Activated CD8-positive, alpha-beta T cell treated with anti-CD3 and anti-CD28 coated beads, Interleukin-2, amount 10 ng/mL, durations not matched to agents 7 days and 5 days (primary cell): ENCODE measurements around the gene APOC3. TPM values are rescaled to one million over a fixed set of nuclear protein-coding genes. Genes with fewer than 3 reads are reported as not detected.
"Not testable (repeated sequence)": the region's sequence is repeated elsewhere in the genome, so short reads cannot be mapped to it uniquely, and the experiment has no call there.

Source experiments
- ATAC-seq: fragments of 150-1000 bp; cut with Tn5 transposase; one replicate; pipeline ENCODE4 v1.10.0; 2021; ENCODE audit warnings: moderate library complexity
- CTCF ChIA-PET: fragments of 350-600 bp; sonication (Branson Sonifier 250); formaldehyde crosslinking; loops from one replicate; lab custom pipeline; 2021; ENCODE audit warnings: antibody characterized with exemption; lab: Charles Lee
- POLR2A ChIA-PET: fragments of 350-600 bp; sonication (Branson Sonifier 250); formaldehyde crosslinking; loops from one replicate; lab custom pipeline; 2021; ENCODE audit warnings: antibody characterized with exemption; lab: Charles Lee
- DNase-seq: peaks from one replicate; pipeline ENCODE4 v3.0.0-alpha.2; 2020
- H3K27ac Mint-ChIP-seq: one replicate; pipeline ENCODE4 v1.8.0; 2021; ENCODE audit warnings: mild to moderate bottlenecking, mixed read lengths
- H3K27me3 Mint-ChIP-seq: one replicate; pipeline ENCODE4 v1.8.0; 2021; ENCODE audit warnings: low read depth, mixed read lengths
- H3K36me3 Mint-ChIP-seq: one replicate; pipeline ENCODE4 v1.8.0; 2021; ENCODE audit warnings: low read depth, mixed read lengths
- H3K4me1 Mint-ChIP-seq: one replicate; pipeline ENCODE4 v1.8.0; 2021; ENCODE audit warnings: low read depth, mixed read lengths
- H3K4me3 Mint-ChIP-seq: one replicate; pipeline ENCODE4 v1.8.0; 2021; ENCODE audit warnings: mild to moderate bottlenecking, mixed read lengths
- H3K9me3 Mint-ChIP-seq: one replicate; pipeline ENCODE4 v1.8.0; 2022; ENCODE audit warnings: mixed read lengths; ENCODE audit not compliant: insufficient read depth
- total RNA-seq, 2 experiments: library from RNA; stranded (reverse); gene quantifications; one replicate each; pipeline ENCODE4 v1.2.3, GENCODE V29; 2021

APOC3 gene
- total RNA-seq, 2 experiments from 2014 or later = not detected

- CTCF ChIA-PET = interaction anchor here (1.2 kb wide), 1 partner anchor 11 kb away, joined by 7 read pairs; the partner anchor contains the start of gene APOA5
- peaks cover 21% of the 10 kb centered on the region for H3K27me3 Mint-ChIP-seq
- H3K27ac Mint-ChIP-seq, POLR2A ChIA-PET, H3K9me3 Mint-ChIP-seq, H3K4me3 Mint-ChIP-seq, H3K4me1 Mint-ChIP-seq, DNase-seq, ATAC-seq, H3K36me3 Mint-ChIP-seq: not testable (repeated sequence)
Observed at GRCh38 chr11:116801662-116802061, 28.0 kb upstream of the APOC3 start.

- peaks cover 25% of the 10 kb centered on the region for H3K27me3 Mint-ChIP-seq
- no peak for ATAC-seq
- H3K36me3 Mint-ChIP-seq = no peaks in the 10 kb centered on the region
- DNase-seq = no peak
- no peak overlapping the region for H3K27ac Mint-ChIP-seq
- no peak overlapping the region for H3K4me3 Mint-ChIP-seq
- CTCF ChIA-PET = interaction anchor here (1.0 to 3.1 kb wide), 3 partner anchors 12 to 66 kb away, joined by 3 to 13 read pairs (median 3); partner anchors contain the start of gene APOA5
- POLR2A ChIA-PET = interaction anchor here (0.9 kb wide), 1 partner anchor 9 kb away, joined by 3 read pairs; no protein-coding TSS in a partner anchor
- H3K9me3 Mint-ChIP-seq = no peaks in the 10 kb centered on the region
- H3K4me1 Mint-ChIP-seq = no peaks in the 10 kb centered on the region
Observed at GRCh38 chr11:116804001-116804400, 25.7 kb upstream of the APOC3 start.

- no peak for DNase-seq
- H3K4me1 Mint-ChIP-seq = no peaks in the 10 kb centered on the region
- ChIA-PET POLR2A (interaction anchor here (0.5 kb wide), 1 partner anchor 367 kb away, joined by 3 read pairs; no protein-coding TSS in a partner anchor), CTCF (interaction anchor here (1.9 kb wide), 1 partner anchor 17 kb away, joined by 6 read pairs; the partner anchor contains the start of gene APOA5)
- H3K4me3 Mint-ChIP-seq = no peak overlapping the region
- no peaks in the 10 kb centered on the region for H3K9me3 Mint-ChIP-seq
- no peak for ATAC-seq
- H3K27me3 Mint-ChIP-seq = peaks cover 14% of the 10 kb centered on the region
- H3K27ac Mint-ChIP-seq = no peak overlapping the region
- no peaks in the 10 kb centered on the region for H3K36me3 Mint-ChIP-seq
Observed at GRCh38 chr11:116807601-116808261, 22.0 kb upstream of the APOC3 start.

GRCh38 chr11:116808262-116809175 is 21.2 kb upstream of the APOC3 start:
- CTCF ChIA-PET = interaction anchor here (1.7 to 3.0 kb wide), 2 partner anchors 18 to 27 kb away, joined by 4 to 16 read pairs; partner anchors contain the start of gene APOA5
- Mint-ChIP-seq H3K27me3 (peaks cover 12% of the 10 kb centered on the region), H3K9me3 (no peaks in the 10 kb centered on the region), H3K36me3 (no peaks in the 10 kb centered on the region), H3K27ac (no peak overlapping the region), H3K4me1 (no peaks in the 10 kb centered on the region), H3K4me3 (no peak overlapping the region)
- POLR2A ChIA-PET = interaction anchor here (0.5 kb wide), 1 partner anchor 366 kb away, joined by 3 read pairs; no protein-coding TSS in a partner anchor
- DNase-seq (no peak), ATAC-seq (no peak)

- ChIA-PET POLR2A (interaction anchor here (1.4 kb wide), 1 partner anchor 25 kb away, joined by 4 read pairs; no protein-coding TSS in a partner anchor), CTCF (interaction anchor here (3.0 kb wide), 1 partner anchor 20 kb away, joined by 16 read pairs; the partner anchor contains the start of gene APOA5)
- DNase-seq (no peak), ATAC-seq (no peak)
- H3K4me3 Mint-ChIP-seq = no peak overlapping the region
- no peaks in the 10 kb centered on the region for H3K4me1 Mint-ChIP-seq
- no peaks in the 10 kb centered on the region for H3K36me3 Mint-ChIP-seq
- no peaks in the 10 kb centered on the region for H3K9me3 Mint-ChIP-seq
- H3K27me3 Mint-ChIP-seq = peaks cover 9% of the 10 kb centered on the region
- no peak overlapping the region for H3K27ac Mint-ChIP-seq
Observed at GRCh38 chr11:116811194-116811593, 18.5 kb upstream of the APOC3 start.

GRCh38 chr11:116812109-116812508 is 17.6 kb upstream of the APOC3 start:
- H3K9me3 Mint-ChIP-seq = no peaks in the 10 kb centered on the region
- H3K4me3 Mint-ChIP-seq = no peak overlapping the region
- H3K27me3 Mint-ChIP-seq = peaks cover 9% of the 10 kb centered on the region
- ATAC-seq (no peak), DNase-seq (no peak)
- ChIA-PET POLR2A (interaction anchor here (0.7 kb wide), 1 partner anchor 332 kb away, joined by 4 read pairs; no protein-coding TSS in a partner anchor), CTCF (interaction anchor here (1.4 to 2.3 kb wide), 2 partner anchors 21 to 24 kb away, joined by 9 to 24 read pairs; partner anchors contain the start of gene APOA5)
- no peaks in the 10 kb centered on the region for H3K36me3 Mint-ChIP-seq
- no peak overlapping the region for H3K27ac Mint-ChIP-seq
- no peaks in the 10 kb centered on the region for H3K4me1 Mint-ChIP-seq

- Mint-ChIP-seq H3K27me3 (peaks cover 4% of the 10 kb centered on the region), H3K4me1 (no peaks in the 10 kb centered on the region), H3K9me3 (no peaks in the 10 kb centered on the region), H3K36me3 (no peaks in the 10 kb centered on the region), H3K4me3 (no peak overlapping the region), H3K27ac (no peak overlapping the region)
- ChIA-PET CTCF (interaction anchor here (0.8 to 2.3 kb wide), 6 partner anchors 22 to 293 kb away, joined by 3 to 24 read pairs (median 4); partner anchors contain the start of gene APOA5), POLR2A (interaction anchor here (1.2 kb wide), 1 partner anchor 9 kb away, joined by 3 read pairs; no protein-coding TSS in a partner anchor)
- DNase-seq (no peak), ATAC-seq (no peak)
Observed at GRCh38 chr11:116813170-116813569, 16.5 kb upstream of the APOC3 start.

GRCh38 chr11:116813781-116814471 is 15.8 kb upstream of the APOC3 start:
- Mint-ChIP-seq H3K4me1 (no peaks in the 10 kb centered on the region), H3K9me3 (no peaks in the 10 kb centered on the region), H3K36me3 (no peaks in the 10 kb centered on the region), H3K4me3 (no peak overlapping the region), H3K27me3 (peaks cover 3% of the 10 kb centered on the region), H3K27ac (no peak overlapping the region)
- CTCF ChIA-PET = interaction anchor here (0.9 to 2.3 kb wide), 4 partner anchors 22 to 292 kb away, joined by 3 to 24 read pairs (median 4); no protein-coding TSS in a partner anchor
- POLR2A ChIA-PET = interaction anchor here (1.2 kb wide), 1 partner anchor 9 kb away, joined by 3 read pairs; no protein-coding TSS in a partner anchor
- DNase-seq (no peak), ATAC-seq (no peak)

- Mint-ChIP-seq H3K9me3 (no peaks in the 10 kb centered on the region), H3K36me3 (no peaks in the 10 kb centered on the region), H3K4me3 (no peak overlapping the region), H3K27ac (no peak overlapping the region), H3K27me3 (no peaks in the 10 kb centered on the region), H3K4me1 (no peaks in the 10 kb centered on the region)
- POLR2A ChIA-PET = no interaction called here
- DNase-seq (no peak), ATAC-seq (no peak)
- CTCF ChIA-PET = no interaction called here
Observed at GRCh38 chr11:116814502-116814901, 15.2 kb upstream of the APOC3 start.

- no peaks in the 10 kb centered on the region for H3K27me3 Mint-ChIP-seq
- CTCF ChIA-PET = interaction anchor here (1.1 to 1.8 kb wide), 2 partner anchors 17 to 28 kb away, joined by 4 to 8 read pairs; partner anchors contain the start of gene APOA5
Observed at GRCh38 chr11:116819049-116819448, 10.7 kb upstream of the APOC3 start.

More at GRCh38 chr11:116819049-116819448, 10.7 kb upstream of the APOC3 start:
- Mint-ChIP-seq H3K4me3 (no peak overlapping the region), H3K27ac (no peak overlapping the region), H3K9me3 (no peaks in the 10 kb centered on the region), H3K4me1 (no peaks in the 10 kb centered on the region), H3K36me3 (no peaks in the 10 kb centered on the region)
- DNase-seq (no peak), ATAC-seq (no peak)
- POLR2A ChIA-PET = no interaction called here
